Testis (tissue), 3 donors: ENCODE data around the gene NUDT3. TPM values are rescaled to one million over a fixed set of nuclear protein-coding genes. Genes with fewer than 3 reads are reported as not detected.
"Not testable (repeated sequence)": the region's sequence is repeated elsewhere in the genome, so short reads cannot be mapped to it uniquely, and the experiment has no call there.

Experiments used
- DNase-seq: peaks from one replicate; pipeline ENCODE4 v3.0.0-alpha.2; 2019
- H3K27ac ChIP-seq, 2 donors: fragments of 200-600 bp; sonication (generic); one replicate each; pipeline ENCODE4 v1.5.1; 2019
- H3K27me3 ChIP-seq: fragments of 200-600 bp; sonication (generic); one replicate; pipeline ENCODE4 v1.5.1; 2019
- H3K36me3 ChIP-seq: fragments of 200-600 bp; sonication (generic); one replicate; pipeline ENCODE4 v1.5.1; 2017; ENCODE audit warnings: low read depth; ENCODE audit errors: missing control alignments
- H3K4me1 ChIP-seq: fragments of 200-600 bp; sonication (generic); one replicate; pipeline ENCODE4 v1.5.1; 2019
- H3K4me3 ChIP-seq, 2 donors: fragments of 200-600 bp; sonication (generic); one replicate each; pipeline ENCODE4 v1.5.1; 2017 to 2019
- H3K9me3 ChIP-seq: fragments of 200-600 bp; sonication (generic); one replicate; pipeline ENCODE4 v1.5.1; 2017
- POLR2A ChIP-seq: fragments of 450-650 bp; IDR thresholded peaks from one replicate; pipeline ENCODE4 v1.6.1; 2017; ENCODE audit warnings: antibody characterized with exemption, mild to moderate bottlenecking, moderate library complexity
- WGBS, 2 donors: methylation state at CpG; one replicate each; pipeline ENCODE4 v1.1.5; 2018; 5-methylcytosine and 5-hydroxymethylcytosine counted together
- intact Hi-C: fragments of 100-400 bp; cut with DNase I; formaldehyde crosslinking; loops from one replicate; pipeline ENCODE4 v1.15.1; 2023; ENCODE audit warnings: low total_unique reads
- polyA plus RNA-seq: library from polyadenylated mRNA; stranded (reverse); fragments of 350-450 nt; fragmentation: Illumina TruSeq; extraction: RNeasy Lipid Tissue Mini Kit (QIAGEN cat#74804); gene quantifications from one replicate; pipeline ENCODE4 v1.2.3, GENCODE V29; 2014; ENCODE audit warnings: low read depth, low replicate concordance; ENCODE audit not compliant: insufficient read depth
- total RNA-seq, 2 donors: library from RNA; depleted of rRNA; stranded (reverse); fragments of >200 nt; gene quantifications; one replicate each; pipeline ENCODE4 v1.2.3, GENCODE V29; 2016
- TF ChIP-seq, protein P1 (sequence below), 3 experiments: fragments of 450-650 bp in 2 of 3; fragments of 200-600 bp in 1 of 3; sonication (generic) in 1 of 3; IDR thresholded peaks; one replicate each; pipeline ENCODE4 v1.5.1; 2016 to 2019; ENCODE audit warnings: antibody characterized with exemption in 3 of 3, mild to moderate bottlenecking in 2 of 3, moderate library complexity in 1 of 3

NUDT3 gene
- total and polyA plus RNA-seq, 3 donors from 2014 or later: 18.7 to 28.3 (median 24.0) TPM

DNA sequence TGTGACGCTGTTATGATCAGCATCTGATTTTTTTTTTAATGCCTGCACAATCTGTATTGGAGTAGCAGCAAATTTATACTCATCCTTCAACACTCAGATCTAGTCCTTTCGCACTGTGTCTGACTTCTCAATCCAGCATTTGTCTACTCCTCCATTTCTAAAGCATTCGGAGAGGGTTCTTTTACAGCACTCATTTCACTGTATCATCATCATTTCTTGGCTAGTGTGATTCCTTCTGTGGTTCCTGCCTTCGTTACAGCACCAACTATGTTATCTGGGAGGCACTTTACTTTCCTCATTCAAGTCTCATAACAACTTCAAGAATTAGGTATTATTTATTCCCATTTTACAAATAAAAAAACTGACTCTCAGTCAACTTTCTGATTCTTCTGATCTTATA, 18.0 kb downstream of the NUDT3 start:
- Histone ChIP-seq H3K27ac (no peak overlapping the region), H3K27me3 (no peaks in the 10 kb centered on the region), H3K4me1 (no peaks in the 10 kb centered on the region)

DNA sequence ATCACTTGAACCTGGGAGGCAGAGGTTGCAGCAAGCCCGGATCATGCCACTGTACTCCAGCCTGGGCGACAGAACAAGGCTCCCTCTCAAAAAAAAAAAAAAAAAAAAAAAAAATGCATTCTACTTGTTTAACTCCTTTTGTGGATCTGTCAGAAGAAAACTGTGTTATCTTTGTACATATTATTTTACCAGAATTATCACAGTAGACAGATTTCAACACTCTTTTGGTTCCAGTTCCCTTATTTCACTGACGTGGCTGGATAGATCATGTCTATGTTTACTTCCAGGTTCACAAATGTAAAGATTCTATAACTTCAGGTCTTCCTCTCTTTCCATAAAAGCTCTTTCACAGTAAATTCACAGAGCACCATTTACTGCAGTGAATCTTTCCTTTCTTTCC, 18.4 kb downstream of the NUDT3 start:
- intact Hi-C loops: no loop called here
- 45 to 54% methylated on average over 3 of the region's 3 CpGs for WGBS, 2 donors
- Histone ChIP-seq H3K27me3 (no peaks in the 10 kb centered on the region), H3K4me1 (no peaks in the 10 kb centered on the region), H3K9me3 (no peaks in the 10 kb centered on the region), H3K4me3 (no peak overlapping the region), H3K36me3 (no peaks in the 10 kb centered on the region), H3K27ac (no peak overlapping the region)
- TF ChIP-seq, protein P1, sequence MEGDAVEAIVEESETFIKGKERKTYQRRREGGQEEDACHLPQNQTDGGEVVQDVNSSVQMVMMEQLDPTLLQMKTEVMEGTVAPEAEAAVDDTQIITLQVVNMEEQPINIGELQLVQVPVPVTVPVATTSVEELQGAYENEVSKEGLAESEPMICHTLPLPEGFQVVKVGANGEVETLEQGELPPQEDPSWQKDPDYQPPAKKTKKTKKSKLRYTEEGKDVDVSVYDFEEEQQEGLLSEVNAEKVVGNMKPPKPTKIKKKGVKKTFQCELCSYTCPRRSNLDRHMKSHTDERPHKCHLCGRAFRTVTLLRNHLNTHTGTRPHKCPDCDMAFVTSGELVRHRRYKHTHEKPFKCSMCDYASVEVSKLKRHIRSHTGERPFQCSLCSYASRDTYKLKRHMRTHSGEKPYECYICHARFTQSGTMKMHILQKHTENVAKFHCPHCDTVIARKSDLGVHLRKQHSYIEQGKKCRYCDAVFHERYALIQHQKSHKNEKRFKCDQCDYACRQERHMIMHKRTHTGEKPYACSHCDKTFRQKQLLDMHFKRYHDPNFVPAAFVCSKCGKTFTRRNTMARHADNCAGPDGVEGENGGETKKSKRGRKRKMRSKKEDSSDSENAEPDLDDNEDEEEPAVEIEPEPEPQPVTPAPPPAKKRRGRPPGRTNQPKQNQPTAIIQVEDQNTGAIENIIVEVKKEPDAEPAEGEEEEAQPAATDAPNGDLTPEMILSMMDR (IDR thresholded peaks at IDR 0.05): no peak
- no peak for TF ChIP-seq POLR2A
- no peak for DNase-seq

More for the DNA sequence above, 18.0 kb downstream of the NUDT3 start:
- no peak for DNase-seq
- no peak overlapping the region for H3K4me3 ChIP-seq
- intact Hi-C loops: no loop called here
- TF ChIP-seq, protein P1 (IDR thresholded peaks at IDR 0.05): no peak
- no peak for TF ChIP-seq POLR2A
- H3K9me3 ChIP-seq: no peaks in the 10 kb centered on the region
- H3K36me3 ChIP-seq: no peaks in the 10 kb centered on the region
- WGBS, 2 donors: 58 to 63% methylated on average over 4 of the region's 4 CpGs

DNA sequence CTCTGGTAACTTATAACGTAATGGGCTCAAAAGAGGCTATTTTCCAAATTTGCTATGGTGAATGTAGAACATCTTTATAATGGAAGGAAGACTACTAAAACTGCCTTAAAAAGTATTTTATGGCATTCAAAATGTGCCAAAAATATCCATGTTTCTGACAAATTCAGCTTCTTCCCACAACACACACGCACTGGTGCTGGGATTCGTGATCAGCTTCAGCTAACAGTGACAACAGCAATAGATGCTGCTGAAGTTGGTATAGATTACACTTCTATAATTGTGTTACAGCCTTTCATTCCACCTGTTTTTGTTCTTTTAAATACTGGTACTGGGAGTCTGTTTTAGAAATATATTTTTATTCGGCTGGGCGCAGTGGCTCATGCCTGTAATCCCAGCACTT, 19.0 kb downstream of the NUDT3 start:
- Histone ChIP-seq H3K9me3 (no peaks in the 10 kb centered on the region), H3K4me3 (no peak overlapping the region), H3K4me1 (no peaks in the 10 kb centered on the region), H3K36me3 (no peaks in the 10 kb centered on the region), H3K27ac (no peak overlapping the region), H3K27me3 (no peaks in the 10 kb centered on the region)
- TF ChIP-seq, protein P1 (IDR thresholded peaks at IDR 0.05): no peak
- TF ChIP-seq POLR2A: no peak
- WGBS, 2 donors: 89% methylated on average over 5 of the region's 5 CpGs
- DNase-seq: no peak
- intact Hi-C loops: no loop called here

DNA sequence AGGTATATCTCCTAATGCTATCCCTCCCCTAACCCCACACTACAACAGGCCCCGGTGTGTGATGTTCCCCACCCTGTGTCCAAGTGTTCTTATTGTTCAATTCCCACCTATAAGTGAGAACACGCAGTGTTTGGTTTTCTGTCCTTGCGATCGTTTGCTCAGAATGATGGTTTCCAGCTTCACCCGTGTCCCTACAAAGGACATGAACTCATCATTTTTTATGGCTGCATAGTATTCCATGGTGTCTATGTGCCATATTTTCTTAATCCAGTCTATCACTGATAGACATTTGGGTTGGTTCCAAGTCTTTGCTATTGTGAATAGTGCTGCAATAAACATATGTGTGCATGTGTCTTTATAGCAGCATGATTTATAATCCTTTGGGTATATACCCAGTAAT, 20.6 kb downstream of the NUDT3 start:
- DNase-seq, H3K4me1 ChIP-seq, H3K36me3 ChIP-seq, H3K27ac ChIP-seq, intact Hi-C loops, H3K9me3 ChIP-seq, H3K27me3 ChIP-seq, H3K4me3 ChIP-seq: not testable (repeated sequence)
- WGBS, 2 donors: 90 to 96% methylated on average over 5 of the region's 5 CpGs

DNA sequence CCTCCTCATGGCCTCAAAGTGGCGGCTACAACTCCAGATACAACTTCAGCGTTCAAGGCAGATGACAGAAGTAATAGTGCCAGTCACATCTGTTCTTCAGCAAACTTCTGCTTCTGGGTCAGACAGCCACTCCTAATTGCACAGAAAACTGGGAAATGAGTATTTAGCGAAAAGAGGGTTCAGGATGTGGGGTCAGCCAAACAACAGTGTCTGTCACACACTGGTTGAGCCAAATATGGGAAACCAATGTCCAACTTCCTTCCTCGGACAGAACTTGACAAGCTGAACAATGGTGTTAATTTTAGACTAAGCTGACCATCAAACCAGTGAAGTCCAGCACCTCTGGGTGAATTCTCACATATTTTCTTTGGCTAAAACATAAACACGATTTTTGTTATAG, 22.1 kb downstream of the NUDT3 start:
- Histone ChIP-seq H3K27me3 (no peaks in the 10 kb centered on the region), H3K4me1 (no peaks in the 10 kb centered on the region), H3K9me3 (no peaks in the 10 kb centered on the region), H3K36me3 (no peaks in the 10 kb centered on the region), H3K4me3 (no peak overlapping the region), H3K27ac (no peak overlapping the region)
- no peak for DNase-seq
- 82 to 85% methylated on average over 5 of the region's 5 CpGs for WGBS, 2 donors
- intact Hi-C loops: no loop called here
- TF ChIP-seq POLR2A: no peak
- TF ChIP-seq, protein P1 (IDR thresholded peaks at IDR 0.05): no peak
